ENCODE measurements around the gene TOR4A.

Gene TOR4A

GRCh38 chr9:137307255-137308056 lies 29.9 kb downstream of the TOR4A start:
- DNase-seq, result no peak

- no peak for DNase-seq
Measured at GRCh38 chr9:137308057-137308619, 30.6 kb downstream of the TOR4A start.

- no peak for DNase-seq
Measured at GRCh38 chr9:137309368-137310188, 32.1 kb downstream of the TOR4A start.

GRCh38 chr9:137310189-137311052 lies 32.9 kb downstream of the TOR4A start:
- no peak for DNase-seq

GRCh38 chr9:137311171-137311985 lies 33.9 kb downstream of the TOR4A start:
- peak; percentile 50 for DNase-seq

- DNase-seq, result no peak
Measured at GRCh38 chr9:137311986-137312851, 34.7 kb downstream of the TOR4A start.

- no peak for DNase-seq
Measured at GRCh38 chr9:137312852-137313325, 35.4 kb downstream of the TOR4A start.

- DNase-seq, result no peak
Measured at GRCh38 chr9:137313326-137313936, 35.9 kb downstream of the TOR4A start.

GRCh38 chr9:137313956-137314560 lies 36.5 kb downstream of the TOR4A start:
- DNase-seq, result no peak

- no peak for DNase-seq
Measured at GRCh38 chr9:137314561-137315560, 37.3 kb downstream of the TOR4A start.

GRCh38 chr9:137315581-137316011 lies 38.1 kb downstream of the TOR4A start:
- no peak for DNase-seq

- no peak for DNase-seq
Measured at GRCh38 chr9:137316012-137316981, 38.8 kb downstream of the TOR4A start.

GRCh38 chr9:137317021-137317717 lies 39.6 kb downstream of the TOR4A start:
- no peak for DNase-seq

- DNase-seq, result no peak
Measured at GRCh38 chr9:137317718-137318511, 40.4 kb downstream of the TOR4A start.

- DNase-seq, result no peak
Measured at GRCh38 chr9:137318602-137319001, 41.1 kb downstream of the TOR4A start.
